HepG2 (cell line): Measurements from ENCODE around the gene RPP21. TPM values are rescaled to one million over a fixed set of nuclear protein-coding genes. Genes with fewer than 3 reads are reported as not detected.
A peak's percentile ranks its signal among the peaks of the same experiment; 100 is the strongest.

Source experiments
- EED ChIP-seq: sonication (generic); formaldehyde crosslinking; IDR thresholded peaks from 2 replicates; pipeline ENCODE4 v1.5.0; 2020; ENCODE audit warnings: mild to moderate bottlenecking, missing genetic modification reagents
- HIVEP1 ChIP-seq: sonication (generic); formaldehyde crosslinking; IDR thresholded peaks from 2 replicates; pipeline ENCODE4 v1.4.0; 2020; ENCODE audit warnings: mild to moderate bottlenecking, missing genetic modification reagents
- HOXA3 ChIP-seq: sonication (generic); formaldehyde crosslinking; IDR thresholded peaks from 2 replicates; pipeline ENCODE4 v1.5.0; 2020; ENCODE audit warnings: missing genetic modification reagents
- HOXD1 ChIP-seq: sonication (generic); formaldehyde crosslinking; IDR thresholded peaks from 2 replicates; pipeline ENCODE4 v1.5.0; 2020; ENCODE audit warnings: missing genetic modification reagents
- MAFF ChIP-seq: IDR thresholded peaks from 2 replicates; pipeline ENCODE4 v1.6.1; 2011; ENCODE audit warnings: low read depth, low read length, improper control_type of control experiment
- MAZ ChIP-seq, 2 experiments: sonication (generic) in 1 of 2; formaldehyde crosslinking in 1 of 2; IDR thresholded peaks; 2 replicates each; pipeline versions ENCODE4 v1.5.0 to v1.6.1; 2012 to 2020; ENCODE audit warnings: low read depth in 2 of 2, mild to moderate bottlenecking in 2 of 2, borderline replicate concordance in 1 of 2, improper control_type of control experiment in 1 of 2, low read length in 1 of 2, missing genetic modification reagents in 1 of 2, moderate library complexity in 1 of 2
- PAF1 ChIP-seq: IDR thresholded peaks from 2 replicates; pipeline ENCODE4 v1.6.1; 2016; ENCODE audit warnings: missing genetic modification reagents, missing compliant biosample characterization
- TEAD3 ChIP-seq: optimal IDR thresholded peaks from 2 replicates; pipeline ENCODE3; 2016; ENCODE audit warnings: borderline replicate concordance
- TOE1 ChIP-seq: sonication (generic); formaldehyde crosslinking; IDR thresholded peaks from 2 replicates; pipeline ENCODE4 v1.4.0; 2020; ENCODE audit warnings: mild to moderate bottlenecking, missing genetic modification reagents
- YY1 ChIP-seq: IDR thresholded peaks from 2 replicates; pipeline ENCODE4 v1.6.1; 2011; ENCODE audit warnings: low read length, low read depth, moderate library complexity, mild to moderate bottlenecking; ENCODE audit not compliant: insufficient read depth, insufficient replicate concordance
- ZNF589 ChIP-seq: sonication (generic); formaldehyde crosslinking; conservative IDR thresholded peaks from 2 replicates; pipeline ENCODE4 v1.8.0; 2022; ENCODE audit warnings: mild to moderate bottlenecking, moderate library complexity, missing genetic modification reagents
- ZNF607 ChIP-seq: sonication (generic); formaldehyde crosslinking; IDR thresholded peaks from 2 replicates; pipeline ENCODE4 v1.5.1; 2020; ENCODE audit warnings: missing genetic modification reagents, mild to moderate bottlenecking, borderline replicate concordance
- ZNF703 ChIP-seq: sonication (generic); formaldehyde crosslinking; IDR thresholded peaks from 2 replicates; pipeline ENCODE4 v1.5.1; 2020; ENCODE audit warnings: missing genetic modification reagents, mild to moderate bottlenecking, moderate library complexity, borderline replicate concordance
- ZSCAN12 ChIP-seq: sonication (generic); formaldehyde crosslinking; IDR thresholded peaks from 2 replicates; pipeline ENCODE4 v1.9.0; 2021; ENCODE audit warnings: mild to moderate bottlenecking, missing genetic modification reagents
- polyA plus RNA-seq, 8 experiments: library from polyadenylated mRNA; depleted of rRNA in 3 of 8; stranded (reverse) in 7 of 8; unstranded in 1 of 8; fragments of >200 nt; fragmentation: Illumina TruSeq in 4 of 8; extraction: Trizol in 4 of 8; gene quantifications; 2 replicates each; pipeline versions ENCODE4 v1.2.1 to v1.2.3, GENCODE V29; 2011 to 2016; ENCODE audit warnings: low read depth in 4 of 8, missing spikeins in 1 of 8, mixed read lengths in 1 of 8; ENCODE audit not compliant: insufficient read depth in 1 of 8
- total RNA-seq, 5 experiments: library from RNA; depleted of rRNA; stranded (reverse); fragments of >200 nt; fragmentation: Illumina TruSeq; extraction: Trizol; gene quantifications; 2 replicates each; pipeline ENCODE4 v1.2.3, GENCODE V29; 2016; ENCODE audit warnings: low read depth in 1 of 5
- TF ChIP-seq, protein P1 (sequence below): sonication (generic); formaldehyde crosslinking; IDR thresholded peaks from 2 replicates; pipeline ENCODE4 v1.9.0; 2021; ENCODE audit warnings: missing genetic modification reagents, borderline replicate concordance
- TF ChIP-seq, protein P2 (sequence below): sonication (generic); formaldehyde crosslinking; IDR thresholded peaks from 2 replicates; pipeline ENCODE4 v1.4.0; 2020; ENCODE audit warnings: missing genetic modification reagents
- TF ChIP-seq, protein P3 (sequence below): IDR thresholded peaks from 2 replicates; pipeline ENCODE4 v1.6.1; 2016
- TF ChIP-seq, protein P4 (sequence below): sonication (generic); formaldehyde crosslinking; IDR thresholded peaks from 2 replicates; pipeline ENCODE4 v1.5.1; 2020; ENCODE audit warnings: mild to moderate bottlenecking, missing genetic modification reagents, borderline replicate concordance
- TF ChIP-seq, protein P5 (sequence below): sonication (generic); formaldehyde crosslinking; IDR thresholded peaks from 2 replicates; pipeline ENCODE4 v1.5.1; 2020; ENCODE audit warnings: missing genetic modification reagents, mild to moderate bottlenecking, borderline replicate concordance
- TF ChIP-seq, protein P6 (sequence below): sonication (generic); formaldehyde crosslinking; IDR thresholded peaks from 2 replicates; pipeline ENCODE4 v1.4.0; 2020; ENCODE audit warnings: mild to moderate bottlenecking, missing genetic modification reagents, borderline replicate concordance

Gene RPP21
- total and polyA plus RNA-seq, 2 of the 13 experiments (the other 11 are each of a cell fraction or from before 2014, with no cell fraction given): 53.1 to 72.3 TPM

DNA sequence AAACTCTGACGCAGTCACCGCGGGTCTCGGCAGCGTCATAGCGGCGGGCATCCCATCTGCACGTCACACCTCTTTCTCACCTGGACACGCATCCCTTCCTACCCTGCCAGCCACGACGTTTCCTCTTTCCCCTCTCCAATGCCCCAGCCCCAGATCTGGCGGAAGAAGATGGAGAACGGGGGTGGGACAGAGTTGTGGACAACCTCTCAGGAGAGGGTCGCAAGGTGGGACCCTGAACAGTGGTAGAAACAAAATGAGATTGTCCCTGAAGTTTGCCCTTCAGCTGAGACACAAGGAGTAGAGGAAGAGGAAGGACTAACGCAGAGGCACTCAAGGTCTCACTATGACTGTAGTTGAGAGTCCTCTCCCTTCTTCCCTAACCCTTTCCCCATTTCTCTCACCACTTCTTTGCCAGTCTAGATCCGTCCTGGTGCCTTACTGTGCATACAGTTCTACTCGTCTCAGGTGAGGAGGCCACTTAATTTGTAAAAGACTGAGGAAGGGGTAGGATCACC is 17.7 kb upstream of the RPP21 start (continued):
- TF ChIP-seq, protein P1, sequence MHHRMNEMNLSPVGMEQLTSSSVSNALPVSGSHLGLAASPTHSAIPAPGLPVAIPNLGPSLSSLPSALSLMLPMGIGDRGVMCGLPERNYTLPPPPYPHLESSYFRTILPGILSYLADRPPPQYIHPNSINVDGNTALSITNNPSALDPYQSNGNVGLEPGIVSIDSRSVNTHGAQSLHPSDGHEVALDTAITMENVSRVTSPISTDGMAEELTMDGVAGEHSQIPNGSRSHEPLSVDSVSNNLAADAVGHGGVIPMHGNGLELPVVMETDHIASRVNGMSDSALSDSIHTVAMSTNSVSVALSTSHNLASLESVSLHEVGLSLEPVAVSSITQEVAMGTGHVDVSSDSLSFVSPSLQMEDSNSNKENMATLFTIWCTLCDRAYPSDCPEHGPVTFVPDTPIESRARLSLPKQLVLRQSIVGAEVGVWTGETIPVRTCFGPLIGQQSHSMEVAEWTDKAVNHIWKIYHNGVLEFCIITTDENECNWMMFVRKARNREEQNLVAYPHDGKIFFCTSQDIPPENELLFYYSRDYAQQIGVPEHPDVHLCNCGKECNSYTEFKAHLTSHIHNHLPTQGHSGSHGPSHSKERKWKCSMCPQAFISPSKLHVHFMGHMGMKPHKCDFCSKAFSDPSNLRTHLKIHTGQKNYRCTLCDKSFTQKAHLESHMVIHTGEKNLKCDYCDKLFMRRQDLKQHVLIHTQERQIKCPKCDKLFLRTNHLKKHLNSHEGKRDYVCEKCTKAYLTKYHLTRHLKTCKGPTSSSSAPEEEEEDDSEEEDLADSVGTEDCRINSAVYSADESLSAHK: no peak
- TF ChIP-seq ZNF703 (CRISPR knock-in tag) (no peak), MAZ (IDR thresholded peaks at IDR 0.05; ENCODE audit: borderline replicate concordance, low read depth, low read length) (no peak), MAZ (CRISPR knock-in tag; IDR thresholded peaks at IDR 0.05; ENCODE audit: low read depth) (no peak), ZNF589 (CRISPR knock-in tag) (no peak), PAF1 (CRISPR knock-in tag) (no peak), TEAD3 (no peak), HOXD1 (CRISPR knock-in tag) (no peak), ZSCAN12 (no peak), HIVEP1 (CRISPR knock-in tag) (0 out of 2 replicates have a peak, but pooled peaks have one; percentile 74), EED (no peak), HOXA3 (peak; percentile 93; the same call in 1 of the 2 replicates), MAFF (no peak), YY1 (peak; percentile 0), TOE1 (CRISPR knock-in tag) (no peak), ZNF607 (CRISPR knock-in tag) (no peak)
- TF ChIP-seq, protein P2, sequence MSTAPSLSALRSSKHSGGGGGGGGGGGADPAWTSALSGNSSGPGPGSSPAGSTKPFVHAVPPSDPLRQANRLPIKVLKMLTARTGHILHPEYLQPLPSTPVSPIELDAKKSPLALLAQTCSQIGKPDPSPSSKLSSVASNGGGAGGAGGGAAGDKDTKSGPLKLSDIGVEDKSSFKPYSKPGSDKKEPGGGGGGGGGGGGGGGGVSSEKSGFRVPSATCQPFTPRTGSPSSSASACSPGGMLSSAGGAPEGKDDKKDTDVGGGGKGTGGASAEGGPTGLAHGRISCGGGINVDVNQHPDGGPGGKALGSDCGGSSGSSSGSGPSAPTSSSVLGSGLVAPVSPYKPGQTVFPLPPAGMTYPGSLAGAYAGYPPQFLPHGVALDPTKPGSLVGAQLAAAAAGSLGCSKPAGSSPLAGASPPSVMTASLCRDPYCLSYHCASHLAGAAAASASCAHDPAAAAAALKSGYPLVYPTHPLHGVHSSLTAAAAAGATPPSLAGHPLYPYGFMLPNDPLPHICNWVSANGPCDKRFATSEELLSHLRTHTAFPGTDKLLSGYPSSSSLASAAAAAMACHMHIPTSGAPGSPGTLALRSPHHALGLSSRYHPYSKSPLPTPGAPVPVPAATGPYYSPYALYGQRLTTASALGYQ (CRISPR knock-in tag): no peak
- TF ChIP-seq, protein P3, sequence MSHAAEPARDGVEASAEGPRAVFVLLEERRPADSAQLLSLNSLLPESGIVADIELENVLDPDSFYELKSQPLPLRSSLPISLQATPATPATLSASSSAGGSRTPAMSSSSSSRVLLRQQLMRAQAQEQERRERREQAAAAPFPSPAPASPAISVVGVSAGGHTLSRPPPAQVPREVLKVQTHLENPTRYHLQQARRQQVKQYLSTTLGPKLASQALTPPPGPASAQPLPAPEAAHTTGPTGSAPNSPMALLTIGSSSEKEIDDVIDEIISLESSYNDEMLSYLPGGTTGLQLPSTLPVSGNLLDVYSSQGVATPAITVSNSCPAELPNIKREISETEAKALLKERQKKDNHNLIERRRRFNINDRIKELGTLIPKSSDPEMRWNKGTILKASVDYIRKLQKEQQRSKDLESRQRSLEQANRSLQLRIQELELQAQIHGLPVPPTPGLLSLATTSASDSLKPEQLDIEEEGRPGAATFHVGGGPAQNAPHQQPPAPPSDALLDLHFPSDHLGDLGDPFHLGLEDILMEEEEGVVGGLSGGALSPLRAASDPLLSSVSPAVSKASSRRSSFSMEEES (CRISPR knock-in tag): no peak
- TF ChIP-seq, protein P4, sequence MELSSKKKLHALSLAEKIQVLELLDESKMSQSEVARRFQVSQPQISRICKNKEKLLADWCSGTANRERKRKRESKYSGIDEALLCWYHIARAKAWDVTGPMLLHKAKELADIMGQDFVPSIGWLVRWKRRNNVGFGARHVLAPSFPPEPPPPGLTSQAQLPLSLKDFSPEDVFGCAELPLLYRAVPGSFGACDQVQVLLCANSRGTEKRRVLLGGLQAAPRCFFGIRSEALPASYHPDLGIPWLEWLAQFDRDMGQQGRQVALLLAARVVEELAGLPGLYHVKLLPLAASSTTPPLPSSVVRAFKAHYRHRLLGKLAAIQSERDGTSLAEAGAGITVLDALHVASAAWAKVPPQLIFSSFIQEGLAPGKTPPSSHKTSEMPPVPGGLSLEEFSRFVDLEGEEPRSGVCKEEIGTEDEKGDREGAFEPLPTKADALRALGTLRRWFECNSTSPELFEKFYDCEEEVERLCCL: no peak; the same call in 1 of the 2 replicates
- TF ChIP-seq, protein P5, sequence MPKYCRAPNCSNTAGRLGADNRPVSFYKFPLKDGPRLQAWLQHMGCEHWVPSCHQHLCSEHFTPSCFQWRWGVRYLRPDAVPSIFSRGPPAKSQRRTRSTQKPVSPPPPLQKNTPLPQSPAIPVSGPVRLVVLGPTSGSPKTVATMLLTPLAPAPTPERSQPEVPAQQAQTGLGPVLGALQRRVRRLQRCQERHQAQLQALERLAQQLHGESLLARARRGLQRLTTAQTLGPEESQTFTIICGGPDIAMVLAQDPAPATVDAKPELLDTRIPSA (CRISPR knock-in tag): no peak
- TF ChIP-seq, protein P6, sequence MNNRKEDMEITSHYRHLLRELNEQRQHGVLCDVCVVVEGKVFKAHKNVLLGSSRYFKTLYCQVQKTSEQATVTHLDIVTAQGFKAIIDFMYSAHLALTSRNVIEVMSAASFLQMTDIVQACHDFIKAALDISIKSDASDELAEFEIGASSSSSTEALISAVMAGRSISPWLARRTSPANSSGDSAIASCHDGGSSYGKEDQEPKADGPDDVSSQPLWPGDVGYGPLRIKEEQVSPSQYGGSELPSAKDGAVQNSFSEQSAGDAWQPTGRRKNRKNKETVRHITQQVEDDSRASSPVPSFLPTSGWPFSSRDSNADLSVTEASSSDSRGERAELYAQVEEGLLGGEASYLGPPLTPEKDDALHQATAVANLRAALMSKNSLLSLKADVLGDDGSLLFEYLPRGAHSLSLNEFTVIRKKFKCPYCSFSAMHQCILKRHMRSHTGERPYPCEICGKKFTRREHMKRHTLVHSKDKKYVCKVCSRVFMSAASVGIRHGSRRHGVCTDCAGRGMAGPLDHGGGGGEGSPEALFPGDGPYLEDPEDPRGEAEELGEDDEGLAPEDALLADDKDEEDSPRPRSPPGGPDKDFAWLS (CRISPR knock-in tag): no peak
